Fibroblast of villous mesenchyme (primary cell): ENCODE measurements around the gene TRIM74. TPM values are rescaled to one million over a fixed set of nuclear protein-coding genes. Genes with fewer than 3 reads are reported as not detected.
"Not testable (repeated sequence)": the region's sequence is repeated elsewhere in the genome, so short reads cannot be mapped to it uniquely, and the experiment has no call there.

Experiments used
- DNase-seq: peaks from one replicate; pipeline ENCODE4 v3.0.0-alpha.2; 2010; ENCODE audit warnings: low read depth
- H3K4me3 ChIP-seq: 2 replicates; pipeline ENCODE4 v1.5.1; 2011; ENCODE audit warnings: low read depth, mild to moderate bottlenecking, low read length
- small RNA-seq: library from RNA; depleted of rRNA; stranded (forward); fragments of <200 nt; gene quantifications from one replicate; pipeline ENCODE3, GENCODE V24; 2012
- total RNA-seq: library from RNA; depleted of rRNA; stranded (reverse); fragments of >200 nt; gene quantifications from 2 replicates; pipeline ENCODE4 v1.2.3, GENCODE V29; 2012
- TF ChIP-seq, protein P1 (sequence below): IDR thresholded peaks from 2 replicates; pipeline ENCODE4 v1.5.1; 2012; ENCODE audit warnings: low read depth, mild to moderate bottlenecking, low read length; ENCODE audit not compliant: insufficient read depth

TRIM74 gene
- total RNA-seq, 1 donor, result not detected

GRCh38 chr7:72925546-72926120 lies 43.6 kb downstream of the TRIM74 start:
- DNase-seq, result peak; percentile 27

DNA sequence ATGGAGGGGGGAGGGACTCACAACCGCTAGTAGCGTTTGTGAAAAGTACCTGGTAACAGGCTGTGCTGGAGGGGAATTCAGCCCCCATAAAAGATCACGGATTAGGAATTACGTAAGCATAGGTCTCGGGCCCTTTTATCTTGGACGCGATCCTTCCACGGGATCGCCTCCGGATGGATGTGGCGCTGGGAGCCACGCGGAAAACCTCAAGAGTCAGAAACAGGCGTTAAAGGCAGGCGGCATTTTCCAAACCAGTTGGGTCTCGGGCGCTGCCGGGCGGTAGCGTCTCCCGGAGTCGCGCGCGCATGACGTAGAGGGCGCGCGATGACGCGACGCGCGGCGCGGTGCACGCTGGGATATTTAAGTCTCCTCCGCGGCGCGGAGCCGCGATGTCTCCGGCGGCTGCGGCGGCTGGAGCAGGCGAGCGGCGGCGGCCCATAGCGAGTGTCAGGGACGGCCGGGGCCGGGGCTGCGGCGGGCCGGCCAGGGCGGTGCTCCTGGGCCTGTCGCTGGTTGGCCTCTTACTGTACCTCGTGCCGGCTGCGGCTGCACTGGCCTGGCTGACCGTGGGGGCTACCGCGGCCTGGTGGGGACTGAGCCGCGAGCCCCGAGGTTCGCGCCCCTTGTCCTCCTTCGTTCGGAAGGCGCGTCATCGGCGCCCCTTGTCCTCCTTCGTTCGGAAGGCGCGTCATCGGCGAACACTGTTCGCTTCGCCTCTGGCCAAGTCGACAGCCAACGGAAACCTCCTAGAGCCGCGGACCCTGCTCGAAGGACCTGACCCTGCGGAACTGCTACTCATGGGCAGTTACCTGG lies 44.3 kb downstream of the TRIM74 start, which contains the start of gene POM121:
TSS of gene POM121 (plus strand) at position 363 of the 813 bp plus-strand sequence. CDS start at position 390, 27 bp downstream.
- H3K4me3 ChIP-seq, result peak within 1 kb of the TSS; percentile 91
- TF ChIP-seq, protein P1, sequence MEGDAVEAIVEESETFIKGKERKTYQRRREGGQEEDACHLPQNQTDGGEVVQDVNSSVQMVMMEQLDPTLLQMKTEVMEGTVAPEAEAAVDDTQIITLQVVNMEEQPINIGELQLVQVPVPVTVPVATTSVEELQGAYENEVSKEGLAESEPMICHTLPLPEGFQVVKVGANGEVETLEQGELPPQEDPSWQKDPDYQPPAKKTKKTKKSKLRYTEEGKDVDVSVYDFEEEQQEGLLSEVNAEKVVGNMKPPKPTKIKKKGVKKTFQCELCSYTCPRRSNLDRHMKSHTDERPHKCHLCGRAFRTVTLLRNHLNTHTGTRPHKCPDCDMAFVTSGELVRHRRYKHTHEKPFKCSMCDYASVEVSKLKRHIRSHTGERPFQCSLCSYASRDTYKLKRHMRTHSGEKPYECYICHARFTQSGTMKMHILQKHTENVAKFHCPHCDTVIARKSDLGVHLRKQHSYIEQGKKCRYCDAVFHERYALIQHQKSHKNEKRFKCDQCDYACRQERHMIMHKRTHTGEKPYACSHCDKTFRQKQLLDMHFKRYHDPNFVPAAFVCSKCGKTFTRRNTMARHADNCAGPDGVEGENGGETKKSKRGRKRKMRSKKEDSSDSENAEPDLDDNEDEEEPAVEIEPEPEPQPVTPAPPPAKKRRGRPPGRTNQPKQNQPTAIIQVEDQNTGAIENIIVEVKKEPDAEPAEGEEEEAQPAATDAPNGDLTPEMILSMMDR, result no peak
- peak; percentile 91 for DNase-seq

More at GRCh38 chr7:72925546-72926120, 43.6 kb downstream of the TRIM74 start:
- TF ChIP-seq, protein P1, result no peak
- peak overlapping the region; percentile 91 for H3K4me3 ChIP-seq

DNA sequence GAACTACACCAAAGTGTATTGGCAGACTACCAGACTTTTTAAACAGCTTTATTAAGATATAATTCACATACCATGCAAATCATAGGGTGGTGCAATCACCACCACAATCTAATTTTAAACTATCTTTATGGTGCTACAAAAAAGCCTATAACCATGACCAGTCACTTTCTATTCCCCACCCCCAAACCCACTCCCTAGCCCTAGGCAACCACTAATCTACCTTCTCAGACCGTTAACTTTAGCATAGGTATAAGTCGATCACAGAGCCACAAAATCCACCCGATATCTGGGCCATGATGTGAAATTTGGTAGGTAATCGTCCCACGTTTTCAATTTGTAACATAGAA lies 44.9 kb downstream of the TRIM74 start:
- peak overlapping the region; percentile 91 for H3K4me3 ChIP-seq
- peak; percentile 76 for DNase-seq
- TF ChIP-seq, protein P1, result no peak

DNA sequence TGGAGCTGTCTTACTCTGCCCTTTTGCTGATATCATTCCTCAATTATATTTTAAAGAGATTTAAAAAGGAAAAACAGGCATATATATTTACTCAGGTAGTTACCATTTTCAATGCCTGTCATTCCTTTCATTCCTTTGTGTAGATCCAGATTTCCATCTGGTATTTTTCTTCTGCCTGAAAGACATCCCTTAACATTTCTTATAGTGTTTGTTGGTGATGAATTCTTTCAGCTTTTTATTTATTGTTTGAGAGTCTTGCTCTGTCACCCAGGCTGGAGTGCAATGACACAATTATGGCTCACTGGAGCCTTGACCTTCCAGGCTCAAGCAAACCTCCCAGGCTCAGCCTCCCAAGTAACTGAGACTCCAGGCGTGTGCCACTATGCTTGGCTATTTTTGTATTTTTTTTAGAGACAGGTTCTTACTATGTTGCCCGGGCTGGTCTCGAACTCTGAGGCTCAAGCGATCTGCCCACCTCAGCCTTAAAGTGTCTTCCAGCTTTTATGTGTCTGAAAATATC lies 50.0 kb downstream of the TRIM74 start:
- no peak overlapping the region for H3K4me3 ChIP-seq
- peak; percentile 12 for DNase-seq
- TF ChIP-seq, protein P1, result no peak

- peak; percentile 57 for DNase-seq
- H3K4me3 ChIP-seq, result not testable (repeated sequence)
- TF ChIP-seq, protein P1, result peak; percentile 69
These were observed 54.3 kb downstream of the TRIM74 start for GRCh38 chr7:72914756-72915525.

- not testable (repeated sequence) for H3K4me3 ChIP-seq, DNase-seq
These were observed 55.5 kb downstream of the TRIM74 start for GRCh38 chr7:72913750-72914149.

GRCh38 chr7:72911395-72911794 lies 57.9 kb downstream of the TRIM74 start:
- DNase-seq, H3K4me3 ChIP-seq: not testable (repeated sequence)

Small RNAs within 50 kb of the gene (small RNA-seq; reads per million reads assigned to genes)
- not detected for gene RF00019

Other genes with a start within 250 kb of the TRIM74 start
- 2.2 and 2.3 TPM in 2 replicates for gene TYW1B, start 141.3 kb downstream of the TRIM74 start, total RNA-seq
- 6.4 and 6.9 TPM in 2 replicates for gene POM121, start 44.4 kb downstream of the TRIM74 start, total RNA-seq
- not detected in 2 replicates for gene SPDYE8, start 60.3 kb upstream of the TRIM74 start, total RNA-seq
- not detected in 2 replicates for gene SPDYE11, start 88.4 kb upstream of the TRIM74 start, total RNA-seq
- not detected in 2 replicates for gene SPDYE9, start 116.6 kb upstream of the TRIM74 start, total RNA-seq